HPDE6-E6E7 (cell line): Measurements from ENCODE around the gene CEP72.
"Not testable (repeated sequence)": the region's sequence is repeated elsewhere in the genome, so short reads cannot be mapped to it uniquely, and the experiment has no call there.

Experiments
- DNase-seq: peaks from one replicate; pipeline ENCODE4 v3.0.0; 2011; ENCODE audit warnings: missing footprints; ENCODE audit errors: extremely low spot score

The CEP72 gene

DNA sequence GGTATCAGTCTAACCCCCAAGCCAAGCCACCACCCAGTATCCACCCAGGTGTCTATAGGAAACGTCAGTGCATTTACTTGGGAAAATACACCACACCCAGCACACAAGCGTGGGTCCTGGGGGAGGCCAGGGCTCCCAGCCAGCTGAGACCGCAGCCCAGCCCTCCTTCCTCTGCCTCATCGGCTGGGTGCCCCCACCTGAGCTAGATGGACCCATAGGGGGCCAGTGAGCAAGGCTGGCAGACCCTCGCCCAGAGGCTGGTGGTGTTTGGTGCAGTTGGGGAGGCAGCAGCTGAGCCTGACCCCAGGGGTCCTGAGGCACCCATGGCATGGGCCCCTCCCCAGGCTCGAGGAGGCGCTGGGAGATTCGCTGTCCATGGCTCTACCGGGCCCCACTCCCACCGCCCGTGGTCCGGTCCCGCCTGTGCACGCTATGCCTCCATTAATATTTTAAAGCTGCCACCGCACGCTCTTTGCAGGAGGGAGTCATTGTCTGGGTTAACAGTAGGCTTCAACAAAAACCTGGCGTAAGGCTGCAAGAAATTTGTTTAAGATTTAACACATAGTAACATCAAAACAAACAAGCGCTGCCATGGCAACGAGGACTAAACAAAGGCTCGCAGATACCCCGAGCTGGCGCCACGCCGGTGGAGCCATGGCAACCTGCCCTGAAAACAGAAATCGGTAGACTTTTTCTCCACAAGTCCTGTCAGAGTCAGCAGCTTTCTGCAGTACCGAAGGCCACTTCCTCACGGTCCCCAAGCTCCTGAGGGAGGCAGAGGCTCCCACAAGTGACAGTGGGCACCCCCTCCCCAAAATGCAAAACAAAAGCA is 60.4 kb downstream of the CEP72 start:
- peak; percentile 47 for DNase-seq

- DNase-seq, result no peak
Measured at GRCh38 chr5:673161-673830, 61.2 kb downstream of the CEP72 start.

GRCh38 chr5:673831-674629 is 61.9 kb downstream of the CEP72 start:
- no peak for DNase-seq

DNA sequence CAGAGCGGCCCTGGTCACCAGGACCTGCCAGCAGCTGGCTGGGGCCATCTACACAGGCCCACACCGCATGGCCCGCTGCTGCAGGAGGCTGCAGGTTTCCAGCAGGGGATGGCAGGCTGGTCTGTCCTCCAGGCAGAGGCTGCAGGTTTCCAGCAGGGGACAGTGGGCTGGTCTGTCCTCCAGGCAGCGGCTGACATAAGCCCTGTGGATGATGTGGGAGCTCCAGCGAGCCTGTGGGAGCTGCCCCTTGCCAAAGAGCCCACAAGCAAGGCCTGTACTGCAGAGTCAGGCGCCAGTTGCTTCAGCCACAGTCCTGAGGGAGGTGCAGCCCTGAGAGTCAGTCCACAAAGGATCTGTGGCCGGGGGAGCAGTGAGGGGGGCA is 62.5 kb downstream of the CEP72 start:
- no peak for DNase-seq

DNA sequence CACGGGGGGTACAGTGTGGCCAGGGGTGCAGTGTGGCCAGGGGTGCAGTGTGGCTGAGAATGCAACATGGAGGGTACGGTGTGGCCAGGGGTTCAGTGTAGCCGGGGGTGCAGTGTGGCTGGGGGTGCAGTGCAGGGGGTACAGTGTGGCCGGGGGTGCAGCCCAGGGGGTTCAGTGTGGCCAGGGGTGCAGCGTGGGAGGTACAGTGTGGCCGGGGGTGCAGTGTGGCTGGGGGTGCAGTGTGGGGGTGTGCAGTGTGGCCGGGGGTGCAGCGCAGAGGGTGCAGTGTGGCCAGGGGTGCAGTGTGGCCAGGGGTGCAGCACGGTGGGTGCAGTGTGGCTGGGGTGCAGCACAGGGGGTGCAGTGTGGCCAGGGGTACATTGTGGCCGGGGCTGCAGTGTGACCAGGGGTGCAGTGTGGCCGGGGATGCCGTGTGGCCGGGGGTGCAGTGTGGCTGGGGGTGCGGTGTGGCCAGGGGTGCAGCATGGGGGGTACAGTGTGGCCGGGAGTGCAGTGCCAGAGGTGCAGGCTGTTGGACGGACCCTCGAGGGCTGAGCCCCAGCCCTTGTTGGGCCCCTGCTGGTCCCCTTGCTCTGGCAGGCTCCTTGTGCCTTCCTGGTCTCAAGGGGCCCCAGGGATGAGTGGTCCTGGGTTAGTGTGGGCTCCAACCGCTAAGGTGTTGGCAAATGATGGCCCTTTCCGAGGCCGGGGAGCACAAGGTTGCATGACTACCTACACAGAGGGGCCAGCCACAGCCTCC is 63.2 kb downstream of the CEP72 start:
- DNase-seq, result no peak

DNA sequence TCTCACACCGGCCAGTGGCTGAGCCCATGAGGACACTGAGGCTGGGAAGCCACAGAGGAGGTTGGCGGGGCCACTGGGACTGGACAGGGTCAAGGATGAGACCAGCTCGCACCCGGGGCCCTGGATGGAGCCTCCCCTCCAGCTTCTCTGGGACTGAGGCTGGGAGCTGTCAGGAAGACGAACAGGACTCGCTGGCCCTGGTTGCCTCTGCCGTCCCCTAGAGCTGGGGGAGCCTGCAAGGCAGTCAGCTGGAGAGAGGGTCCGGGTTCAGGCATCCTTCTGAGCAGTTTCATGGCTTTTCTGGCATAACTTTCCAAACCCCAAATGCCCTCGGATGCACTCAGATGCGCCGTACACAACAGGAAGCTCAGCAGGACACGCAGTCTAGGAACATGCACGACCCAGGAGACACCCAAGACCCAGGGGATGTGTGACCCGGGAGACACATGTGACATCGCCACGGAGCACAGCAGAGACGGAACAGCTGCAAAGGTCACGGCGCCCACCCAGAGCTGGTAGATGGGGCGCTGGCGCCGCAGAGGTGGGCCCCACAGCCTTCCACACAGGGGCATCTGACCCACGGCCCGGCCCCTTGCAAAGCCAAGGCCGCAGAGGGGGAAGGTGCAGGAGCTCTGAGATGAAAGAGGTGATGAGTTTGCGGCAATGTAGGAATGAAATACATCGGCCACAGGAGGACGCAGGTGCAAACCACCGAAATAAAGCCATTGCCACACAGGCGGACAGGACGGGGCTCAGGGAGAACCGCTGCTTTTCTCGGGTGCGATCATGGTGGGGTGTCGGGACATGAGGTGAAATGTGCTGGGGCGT is 63.9 kb downstream of the CEP72 start:
- no peak for DNase-seq

DNA sequence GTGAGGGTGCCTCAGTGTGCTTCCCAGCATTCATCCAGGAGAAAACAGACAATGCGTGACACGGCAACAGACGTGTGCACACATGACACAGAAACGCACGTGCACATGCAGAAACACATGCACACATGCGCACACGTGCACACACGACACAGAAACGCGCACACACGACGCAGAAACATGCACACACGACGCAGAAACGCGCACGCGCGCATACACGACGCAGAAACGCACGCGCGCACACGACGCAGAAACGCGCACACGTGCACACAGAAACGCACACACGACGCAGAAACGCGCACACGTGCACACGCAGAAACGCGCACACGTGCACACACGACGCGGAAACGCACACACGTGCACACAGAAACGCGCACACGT is 64.5 kb downstream of the CEP72 start:
- DNase-seq, result no peak

DNA sequence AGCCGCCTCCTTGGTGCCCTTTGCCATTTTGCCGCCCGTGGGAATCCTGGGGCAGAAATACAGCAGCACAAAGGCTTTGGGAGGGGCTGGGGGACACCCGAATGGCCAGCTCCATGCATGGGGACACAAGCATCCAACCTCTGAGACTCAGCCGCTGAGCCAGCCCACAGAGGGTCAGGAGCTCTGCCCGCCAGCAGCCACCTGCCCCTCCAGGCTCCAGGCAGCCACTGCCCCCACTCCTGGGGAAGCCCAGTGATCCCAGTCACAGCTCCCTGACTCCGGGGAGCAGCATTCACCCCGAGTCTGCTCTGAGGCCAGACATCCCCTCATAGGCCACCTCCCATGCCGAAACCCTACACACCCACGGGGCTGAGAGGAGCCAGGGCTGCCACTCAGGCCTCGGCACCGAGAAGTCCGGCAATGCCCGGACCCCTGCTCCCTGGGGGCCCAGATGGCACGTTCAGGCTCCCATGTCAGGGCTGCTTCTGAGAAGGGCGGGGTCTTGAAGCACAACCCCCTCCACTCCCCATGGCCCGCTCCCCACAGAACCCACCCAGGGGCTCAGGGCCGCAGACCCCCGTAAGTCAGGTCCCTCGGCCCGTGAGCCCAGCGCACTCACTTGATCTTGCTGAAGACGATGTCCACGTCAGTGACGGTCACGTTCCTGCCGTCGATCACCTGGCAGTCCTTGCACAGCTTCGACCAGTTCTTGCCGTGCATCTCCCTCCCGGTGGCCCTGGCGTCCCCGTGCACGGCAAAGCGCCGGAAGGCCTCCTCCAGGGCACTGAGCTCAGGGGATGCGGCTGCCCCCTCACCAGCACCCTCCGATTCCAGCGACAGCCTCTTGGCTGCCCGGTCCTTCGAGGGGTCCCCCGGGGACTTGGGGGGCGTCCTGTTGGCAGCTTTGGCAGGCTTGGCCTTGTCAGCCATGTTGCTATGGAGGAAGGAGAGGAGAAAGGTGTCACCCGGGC is 65.3 kb downstream of the CEP72 start:
- no peak for DNase-seq

DNA sequence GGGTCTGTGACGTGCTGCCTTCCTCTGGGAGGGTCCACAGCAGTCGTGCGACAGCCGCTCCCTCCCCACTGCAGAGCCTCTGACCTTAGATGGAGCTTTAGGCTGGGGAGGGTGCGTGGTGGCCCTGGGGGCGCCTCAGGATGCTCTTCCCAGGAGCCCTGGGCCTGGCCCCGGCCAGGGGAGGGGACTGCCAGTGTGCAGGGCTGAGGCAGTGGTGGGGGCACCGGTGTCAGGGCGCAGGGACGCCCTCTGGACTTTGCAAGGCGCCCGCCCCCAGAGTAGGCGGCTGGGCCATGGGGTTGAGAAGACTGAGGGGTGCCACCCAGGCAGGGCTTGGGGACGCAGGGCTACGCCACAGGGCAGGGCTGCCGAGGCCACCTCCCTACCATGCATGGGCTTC is 66.4 kb downstream of the CEP72 start:
- DNase-seq, result not testable (repeated sequence)

GRCh38 chr5:679166-679895 is 67.2 kb downstream of the CEP72 start:
- not testable (repeated sequence) for DNase-seq

DNA sequence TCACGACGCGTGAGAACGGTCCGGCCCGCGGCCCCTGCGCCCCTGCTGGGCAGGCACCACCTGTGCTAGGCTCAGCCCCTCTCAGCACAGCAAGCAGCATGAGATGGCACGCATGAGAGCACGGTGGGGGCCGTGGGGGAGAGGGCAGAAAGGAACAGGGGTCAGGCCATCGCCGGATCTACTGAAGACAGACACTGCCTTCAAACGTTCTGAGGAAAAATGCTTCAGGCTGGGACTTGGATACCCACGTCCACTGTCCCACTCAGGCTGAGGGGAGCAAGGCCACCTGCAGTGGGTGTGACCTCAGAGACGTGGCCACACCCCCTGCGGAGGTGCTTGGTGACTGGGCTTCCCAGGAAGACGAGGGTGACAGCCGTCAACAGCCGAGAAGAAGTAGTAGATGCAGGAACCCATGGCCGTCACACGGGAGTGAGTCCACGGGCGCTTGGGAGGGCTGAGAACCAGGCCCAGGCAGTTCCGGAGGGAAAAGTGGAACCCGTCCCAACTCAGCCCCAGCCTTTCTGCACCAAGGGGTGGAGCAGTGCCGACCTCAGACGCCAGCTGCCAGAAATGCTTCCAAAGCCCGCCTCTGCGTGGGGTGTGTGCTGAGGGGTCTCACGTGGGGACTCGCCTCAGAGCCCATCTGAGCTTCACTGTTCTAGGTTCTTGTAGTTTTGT is 68.1 kb downstream of the CEP72 start:
- DNase-seq, result not testable (repeated sequence)

- DNase-seq, result not testable (repeated sequence)
Measured at GRCh38 chr5:680836-681235, 68.7 kb downstream of the CEP72 start.

GRCh38 chr5:681317-682191 is 69.4 kb downstream of the CEP72 start:
- not testable (repeated sequence) for DNase-seq

- DNase-seq, result not testable (repeated sequence)
Measured at GRCh38 chr5:682216-682615, 70.1 kb downstream of the CEP72 start.

GRCh38 chr5:682651-683358 is 70.7 kb downstream of the CEP72 start:
- DNase-seq, result not testable (repeated sequence)
